Kasumi-1 (cell line): ENCODE results near the gene KCNH2.
"Not testable (repeated sequence)": the region's sequence is repeated elsewhere in the genome, so short reads cannot be mapped to it uniquely, and the experiment has no call there.

Source experiments
- DNase-seq, 2 experiments: peaks; one replicate each; lab custom pipeline; 2025; lab: John Stamatoyannopoulos, UW

KCNH2 gene

GRCh38 chr7:150978126-150978789, at the start of gene KCNH2:
Gene KCNH2 (minus strand): TSS chr7:150978321. CDS start chr7:150977913, 408 bp downstream.
- no peak for DNase-seq

- not testable (repeated sequence) for DNase-seq
These were observed 49.6 kb upstream of the KCNH2 start for GRCh38 chr7:151027728-151028130.

- DNase-seq: not testable (repeated sequence)
These were observed 48.9 kb upstream of the KCNH2 start for GRCh38 chr7:151026771-151027727.

GRCh38 chr7:151025924-151026671, 48.0 kb upstream of the KCNH2 start:
- DNase-seq: no peak

GRCh38 chr7:151024435-151025056, 46.4 kb upstream of the KCNH2 start, which contains the start of gene ATG9B:
Gene ATG9B (minus strand): TSS chr7:151024494. CDS start chr7:151024423, 71 bp downstream.
- DNase-seq: no peak

- DNase-seq: no peak
These were observed 45.1 kb upstream of the KCNH2 start for GRCh38 chr7:151023232-151023631.

GRCh38 chr7:151020231-151020630, 42.1 kb upstream of the KCNH2 start:
- no peak for DNase-seq

- DNase-seq: no peak
These were observed 41.0 kb upstream of the KCNH2 start for GRCh38 chr7:151019130-151019447.

- no peak for DNase-seq
These were observed 40.5 kb upstream of the KCNH2 start for GRCh38 chr7:151018421-151019129.

GRCh38 chr7:151017953-151018420, 39.9 kb upstream of the KCNH2 start:
- DNase-seq: peak; percentile 44 to 68

GRCh38 chr7:151017370-151017952, 39.3 kb upstream of the KCNH2 start:
- DNase-seq: no peak

- no peak for DNase-seq
These were observed 38.8 kb upstream of the KCNH2 start for GRCh38 chr7:151016942-151017341.

- DNase-seq: no peak
These were observed 38.4 kb upstream of the KCNH2 start for GRCh38 chr7:151016505-151016904.

- DNase-seq: no peak
These were observed 37.8 kb upstream of the KCNH2 start for GRCh38 chr7:151015967-151016366.

GRCh38 chr7:151014950-151015349, 36.8 kb upstream of the KCNH2 start:
- no peak for DNase-seq

GRCh38 chr7:151013733-151014497, 35.8 kb upstream of the KCNH2 start:
- DNase-seq: peak; percentile 53 to 62

GRCh38 chr7:151013356-151013732, 35.2 kb upstream of the KCNH2 start:
- DNase-seq: no peak

- peak; percentile 23 to 57 for DNase-seq
These were observed 34.8 kb upstream of the KCNH2 start for GRCh38 chr7:151012911-151013347.

GRCh38 chr7:151012031-151012692, 34.0 kb upstream of the KCNH2 start:
- DNase-seq: no peak
